Activated CD4-positive, CD25-positive, alpha-beta regulatory T cell treated with anti-CD3 and anti-CD28 coated beads, Interleukin-2, amount 50 U/mL, for 72 hours (primary cell): ENCODE data around the gene PGRMC2.
"Not testable (repeated sequence)": the region's sequence is repeated elsewhere in the genome, so short reads cannot be mapped to it uniquely, and the experiment has no call there.

Source experiments
- DNase-seq: peaks from one replicate; pipeline ENCODE4 v3.0.0; 2021

The PGRMC2 gene

GRCh38 chr4:128265550-128265949 lies 22.1 kb downstream of the PGRMC2 start:
- DNase-seq = not testable (repeated sequence)

DNA sequence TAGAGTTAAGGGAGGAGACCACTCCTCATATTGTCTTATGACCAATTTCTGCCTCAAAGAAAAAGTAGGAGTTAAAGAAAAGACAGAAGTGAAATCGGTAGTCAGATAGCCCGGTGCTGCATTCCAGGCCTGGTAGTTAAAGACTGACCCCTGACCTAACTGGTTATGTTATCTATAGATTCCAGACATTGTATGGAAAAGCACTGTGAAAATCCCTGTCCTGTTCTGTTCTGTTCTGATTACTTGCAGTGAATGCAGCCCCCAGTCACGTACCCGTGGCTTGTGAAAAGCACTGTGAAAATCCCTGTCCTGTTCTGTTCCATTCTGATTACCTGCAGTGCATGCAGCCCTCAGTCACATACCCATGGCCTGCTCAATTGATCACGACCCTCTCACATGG lies 27.7 kb downstream of the PGRMC2 start:
- not testable (repeated sequence) for DNase-seq

- not testable (repeated sequence) for DNase-seq
Measured at GRCh38 chr4:128258166-128258565, 29.4 kb downstream of the PGRMC2 start.

DNA sequence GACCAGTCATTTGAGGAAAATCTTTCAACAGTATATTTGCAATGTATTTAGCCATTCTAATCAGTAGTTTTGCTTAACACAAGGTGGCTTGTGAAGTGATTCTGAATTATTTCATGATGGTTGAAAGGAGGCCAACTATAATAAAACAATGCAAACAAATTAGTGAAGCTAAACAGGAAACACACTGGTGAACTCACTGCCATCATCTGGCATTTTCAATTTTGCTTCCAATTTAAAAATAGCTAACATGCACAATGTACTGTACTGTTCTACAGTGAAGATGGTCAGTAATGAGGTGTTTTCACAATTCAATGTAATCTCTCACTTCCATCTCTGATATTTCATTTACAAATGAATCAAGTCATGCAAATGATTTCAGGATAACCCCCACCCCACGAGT lies 31.1 kb downstream of the PGRMC2 start:
- DNase-seq = no peak

GRCh38 chr4:128255906-128256305 lies 31.7 kb downstream of the PGRMC2 start:
- no peak for DNase-seq

- no peak for DNase-seq
Measured at GRCh38 chr4:128249787-128250668, 37.6 kb downstream of the PGRMC2 start.

GRCh38 chr4:128247906-128248305 lies 39.7 kb downstream of the PGRMC2 start:
- no peak for DNase-seq

- DNase-seq = not testable (repeated sequence)
Measured at GRCh38 chr4:128245391-128245790, 42.2 kb downstream of the PGRMC2 start.

DNA sequence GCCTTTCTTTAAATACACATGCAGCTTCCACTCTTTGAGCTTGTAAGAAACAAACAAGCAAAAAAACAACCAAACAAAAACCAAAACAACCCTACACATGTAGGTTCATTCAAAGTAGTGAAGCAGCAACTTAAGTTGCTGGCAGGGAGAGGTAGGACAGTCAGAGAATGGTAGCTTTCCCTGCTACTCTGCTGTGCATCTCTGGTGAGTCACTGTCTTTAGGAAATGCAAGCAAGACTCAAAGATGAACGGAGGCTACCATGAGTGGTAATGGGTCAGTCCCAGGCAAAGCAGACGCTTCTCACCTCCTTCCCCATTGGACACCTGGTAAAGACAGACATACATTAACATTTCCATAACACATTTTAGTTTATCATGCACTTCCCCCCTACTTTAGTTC lies 43.2 kb downstream of the PGRMC2 start:
- DNase-seq = no peak

DNA sequence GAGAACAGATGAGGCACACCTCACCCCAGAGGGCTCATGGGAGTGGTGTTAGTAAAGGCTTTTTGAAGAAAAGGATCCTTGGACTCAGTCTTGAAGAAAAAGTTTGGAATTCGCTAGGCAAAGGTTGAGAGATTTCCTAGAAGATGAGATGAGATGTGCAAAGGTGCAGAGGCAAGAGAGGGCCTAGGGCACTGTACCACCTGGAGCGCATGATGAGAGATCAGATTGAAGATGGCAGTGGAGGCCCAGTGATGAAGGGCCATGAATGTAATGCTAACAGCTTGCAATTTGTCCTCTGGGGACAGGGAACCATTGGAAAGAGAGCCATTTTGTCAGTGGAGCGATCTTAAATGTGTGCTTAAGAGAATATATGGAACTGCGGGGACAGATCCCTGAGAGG lies 45.0 kb downstream of the PGRMC2 start:
- no peak for DNase-seq

DNA sequence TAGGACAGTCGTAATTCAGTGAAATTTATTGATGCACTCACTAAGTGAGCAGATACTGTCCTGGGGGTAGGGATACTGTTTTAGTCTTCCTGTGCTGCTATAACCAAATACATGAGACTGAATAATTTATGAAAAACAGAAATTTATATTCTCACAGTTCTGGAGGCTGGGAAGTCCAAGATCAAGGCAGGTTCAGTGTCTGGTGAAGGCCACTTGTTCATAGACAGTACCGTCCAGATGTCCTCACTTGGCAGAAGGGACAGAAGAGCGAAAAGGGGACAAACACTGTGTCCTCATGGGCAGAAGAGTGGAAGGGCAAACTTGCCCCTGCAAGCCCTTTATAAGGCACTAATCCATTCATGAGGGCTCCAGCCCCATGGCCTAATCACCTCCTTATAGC lies 45.6 kb downstream of the PGRMC2 start:
- DNase-seq = no peak

DNA sequence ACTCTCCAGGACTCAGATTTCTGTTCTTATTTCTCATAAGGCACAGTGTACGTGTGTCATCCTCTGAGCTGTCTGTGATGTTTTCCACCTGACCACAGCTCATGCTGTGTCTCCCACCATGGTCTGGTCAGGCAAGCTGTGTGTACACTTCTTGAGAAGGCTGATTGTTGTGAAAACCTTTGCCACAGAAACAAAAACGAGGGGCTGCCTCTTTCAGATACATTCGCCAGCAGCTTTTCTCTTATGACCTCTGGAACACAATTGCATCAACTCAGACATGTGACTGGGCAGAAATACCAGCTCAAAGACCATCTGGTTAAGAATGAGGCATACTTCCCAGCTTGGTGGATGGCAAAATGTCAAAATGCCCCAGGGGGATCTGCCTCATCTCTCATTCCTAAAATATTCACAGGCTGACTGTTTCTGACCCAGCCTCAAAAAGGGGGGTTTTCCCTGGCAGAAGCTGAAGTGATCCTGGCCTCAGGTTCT lies 46.1 kb downstream of the PGRMC2 start:
- no peak for DNase-seq

DNA sequence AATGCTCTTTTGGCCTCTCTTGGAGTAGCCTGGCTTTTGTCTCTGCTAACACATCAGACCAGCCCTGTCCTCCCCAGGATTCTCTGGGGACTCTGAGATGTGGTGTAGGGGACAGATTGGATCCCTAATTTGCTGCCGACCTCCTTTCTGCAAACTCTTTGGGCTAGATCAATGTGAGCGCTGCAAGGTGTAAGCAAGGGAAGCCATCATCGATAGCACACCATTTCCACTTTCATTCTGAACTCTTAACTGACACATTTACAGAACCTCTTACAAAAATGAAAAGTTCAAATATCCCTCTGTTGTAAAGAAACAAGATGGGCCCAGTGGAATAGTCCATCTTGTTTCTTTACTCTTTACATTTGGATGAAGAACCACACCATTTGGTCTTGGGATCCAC lies 46.6 kb downstream of the PGRMC2 start:
- no peak for DNase-seq

GRCh38 chr4:128234836-128235235 lies 52.8 kb downstream of the PGRMC2 start:
- no peak for DNase-seq

GRCh38 chr4:128232719-128233118 lies 54.9 kb downstream of the PGRMC2 start:
- no peak for DNase-seq

GRCh38 chr4:128228845-128229795 lies 58.5 kb downstream of the PGRMC2 start:
- DNase-seq = no peak

DNA sequence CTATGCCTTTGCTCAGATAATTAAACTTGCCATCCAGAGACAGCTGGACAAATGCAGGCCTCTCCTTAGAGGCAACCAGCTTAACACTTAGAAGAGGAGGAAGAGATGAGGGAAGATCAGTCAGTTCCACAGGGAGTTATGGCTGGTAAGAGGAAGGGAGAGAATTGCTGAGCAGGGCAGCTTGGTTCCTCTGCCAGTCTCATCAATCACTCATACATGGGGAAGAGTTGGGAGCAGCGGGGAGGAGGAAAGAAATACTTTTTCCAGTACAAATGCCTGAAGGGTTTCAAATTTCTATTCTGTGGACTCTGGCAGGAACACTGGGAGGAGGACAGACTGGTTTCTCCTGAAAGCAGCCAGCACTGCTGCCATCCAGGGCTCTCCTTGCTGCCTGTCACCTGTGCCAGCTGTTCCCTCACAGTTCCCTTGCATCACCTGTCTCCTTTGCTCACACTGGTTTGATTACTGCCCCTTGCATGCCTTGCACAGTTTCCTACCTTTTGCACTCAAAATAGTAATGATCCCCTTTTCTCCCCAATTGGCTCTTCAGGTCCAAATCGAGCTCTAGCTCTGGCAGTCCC lies 59.5 kb downstream of the PGRMC2 start:
- no peak for DNase-seq

GRCh38 chr4:128225148-128225547 lies 62.5 kb downstream of the PGRMC2 start:
- DNase-seq = no peak

DNA sequence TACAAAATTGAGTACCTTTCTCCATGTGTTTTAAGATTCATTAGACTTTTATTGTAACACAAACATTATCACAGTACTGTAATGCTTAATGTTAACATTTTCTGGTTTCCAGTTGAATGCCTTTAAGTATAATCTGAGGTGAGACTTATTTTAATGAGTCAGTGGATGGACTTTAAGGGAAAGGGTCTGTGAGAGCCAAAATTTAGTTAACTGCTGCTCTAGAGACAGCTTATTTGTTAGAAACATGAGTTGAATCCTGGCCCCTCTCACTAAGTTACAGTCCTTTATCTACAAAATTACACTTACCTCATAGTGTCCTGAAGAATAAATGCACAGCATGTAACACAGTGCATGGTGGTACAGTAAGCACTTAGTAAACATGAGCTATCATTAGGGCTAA lies 66.0 kb downstream of the PGRMC2 start:
- no peak for DNase-seq

DNA sequence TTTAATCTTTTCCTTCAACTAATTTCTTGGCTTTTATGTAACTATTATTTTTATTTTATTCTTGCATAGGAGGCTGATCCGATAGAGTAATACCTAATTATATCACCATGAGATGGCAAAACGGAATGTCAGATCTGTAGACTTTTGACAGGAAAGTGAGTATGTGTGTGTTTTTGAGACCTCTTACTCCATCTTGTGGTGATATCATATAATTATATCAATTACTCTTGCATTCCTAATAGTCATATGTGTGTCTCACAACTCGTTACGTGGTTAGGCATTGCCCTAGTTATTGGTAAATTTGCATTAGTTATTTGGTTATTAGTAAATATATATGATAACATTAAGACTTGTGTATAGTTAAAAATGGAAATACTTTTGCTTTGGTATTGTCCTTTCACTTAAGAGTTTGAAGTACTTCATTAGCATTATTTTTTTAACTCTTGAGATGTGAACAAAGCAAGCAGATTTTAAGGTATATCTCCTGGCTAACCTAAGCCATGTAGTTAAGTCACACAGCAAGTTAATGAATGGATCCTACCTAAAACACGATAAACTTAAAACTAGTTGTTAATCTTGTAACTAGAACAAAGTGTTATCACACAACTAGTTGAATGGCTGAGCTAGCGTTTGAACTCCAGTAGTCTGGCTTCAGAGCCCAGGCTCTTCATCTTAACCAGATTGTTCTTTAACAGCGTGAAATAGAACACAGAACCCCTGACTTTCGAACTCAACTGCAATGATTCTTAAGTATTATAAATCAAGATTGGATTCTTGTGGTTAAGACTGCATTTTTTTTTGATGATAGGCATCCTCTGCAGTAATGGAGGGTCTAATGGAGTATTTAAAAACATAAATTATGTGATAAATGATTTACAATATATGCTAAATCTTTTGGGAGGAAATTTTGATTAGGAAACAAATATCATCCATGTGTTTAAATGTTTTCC lies 67.1 kb downstream of the PGRMC2 start:
- no peak for DNase-seq
